Iris pigment epithelial cell (primary cell): Measurements from ENCODE around the gene RPL26.
A peak's percentile ranks its signal among the peaks of the same experiment; 100 is the strongest.

Experiments
- DNase-seq: peaks from one replicate; pipeline ENCODE4 v3.0.0-alpha.2; 2011; ENCODE audit warnings: low read depth

The RPL26 gene

DNA sequence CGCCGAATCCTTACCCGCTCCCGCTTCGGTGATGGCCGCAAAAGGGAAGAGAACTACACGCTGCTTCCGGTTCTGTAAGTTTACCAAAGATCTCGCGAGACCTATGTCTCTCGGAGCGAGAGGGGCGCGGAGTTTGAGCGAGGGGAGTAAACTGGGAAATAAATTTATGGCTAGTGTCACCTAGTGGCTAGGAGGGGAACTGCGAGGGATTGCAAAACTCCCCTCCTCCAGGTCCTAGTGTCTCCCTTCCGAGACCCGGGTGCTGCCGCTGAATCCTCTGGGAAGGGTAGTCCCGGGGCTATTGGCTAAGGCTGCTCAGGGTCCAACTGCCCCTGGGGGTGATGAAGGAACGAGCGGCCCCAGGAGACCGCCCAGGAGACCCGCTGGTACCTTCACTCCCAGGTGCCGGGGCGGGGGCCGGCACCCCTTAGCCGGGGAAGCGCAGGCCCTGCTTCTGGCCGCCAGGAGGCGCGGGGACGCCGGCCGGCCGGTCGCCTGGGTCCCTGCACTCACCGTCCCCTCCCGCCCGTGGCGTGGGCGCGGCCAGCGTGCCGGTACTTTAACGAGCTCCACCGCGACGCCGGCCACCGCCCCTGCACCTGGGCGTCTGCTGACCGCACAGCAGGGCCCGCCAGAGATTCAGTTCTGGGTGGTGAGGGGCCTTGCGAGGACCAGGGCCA is at the start of gene RPL26:
Gene RPL26, minus strand, starts transcription at position 51 of the 680 bp plus-strand sequence. CDS start 883 bp downstream, outside the sequence.
- DNase-seq, result peak; percentile 96

DNA sequence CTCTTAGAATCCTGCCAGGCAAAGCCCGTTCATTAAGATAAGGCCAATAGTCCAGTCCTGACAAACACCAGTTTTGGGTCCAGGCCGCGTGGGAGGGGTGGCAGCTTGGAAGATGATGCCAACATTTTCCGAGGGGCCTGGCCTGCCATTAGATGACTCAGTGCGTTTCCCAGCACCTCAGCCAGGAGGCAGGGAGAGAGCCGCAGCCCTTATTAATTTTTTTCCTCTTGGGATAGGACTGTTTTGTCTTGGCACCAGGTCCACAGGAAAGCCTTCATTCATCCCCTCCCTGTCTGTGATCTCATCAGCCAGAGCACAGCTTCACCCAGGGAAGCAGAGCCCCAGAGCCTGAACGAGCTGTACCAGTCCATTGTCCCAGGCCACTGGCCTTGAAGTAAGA is 48.0 kb upstream of the RPL26 start:
- no peak for DNase-seq

DNA sequence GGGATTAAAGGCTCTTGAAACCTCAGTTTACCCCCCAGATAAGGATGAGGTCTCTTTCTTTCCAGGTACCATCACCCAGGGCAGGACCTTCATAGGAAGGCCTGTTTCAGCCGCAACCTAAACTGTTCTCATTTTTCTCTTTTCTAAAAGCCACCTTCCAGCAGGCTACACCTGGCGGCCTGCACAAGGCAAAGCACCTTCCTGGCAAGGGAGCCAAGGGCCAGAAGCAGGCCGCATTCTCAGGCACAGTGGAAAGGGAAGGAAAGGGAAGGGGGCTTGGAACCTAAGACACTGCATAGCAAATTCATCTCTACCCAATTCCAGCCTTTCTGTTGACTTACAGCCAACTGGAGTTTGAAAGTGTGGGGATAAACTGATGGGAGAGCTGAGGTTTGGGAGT is 43.8 kb upstream of the RPL26 start:
- DNase-seq, result no peak

DNA sequence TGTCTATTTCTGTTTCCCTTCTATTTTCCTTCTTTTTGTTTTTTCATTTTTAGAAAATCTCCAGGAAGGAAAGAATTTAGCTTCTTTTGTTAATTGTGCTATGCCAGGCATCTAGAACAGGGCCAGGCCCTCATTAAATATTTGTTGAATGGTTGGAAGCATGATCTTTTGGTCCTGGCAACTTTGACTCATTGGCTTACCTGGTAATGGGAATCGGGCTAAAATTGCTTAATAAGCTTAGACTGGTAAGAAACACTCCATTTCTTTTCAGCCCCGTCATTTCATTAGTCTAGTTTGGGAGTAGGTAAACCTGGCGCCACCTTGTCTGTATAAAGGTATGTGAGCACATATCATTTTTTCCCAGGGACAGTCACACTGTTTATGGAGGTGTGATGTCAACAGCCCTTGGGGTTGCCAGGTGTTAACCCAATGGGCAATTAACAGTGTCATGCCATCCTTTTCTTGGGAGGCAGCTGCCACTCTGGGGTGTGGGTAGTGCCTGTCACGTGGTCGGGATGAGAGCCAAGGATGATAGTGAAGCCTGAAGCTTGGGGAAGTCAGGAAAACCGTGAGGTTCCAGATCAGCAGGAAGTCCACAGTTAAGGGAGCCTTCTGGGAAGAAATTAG is 43.2 kb upstream of the RPL26 start:
- DNase-seq, result no peak

DNA sequence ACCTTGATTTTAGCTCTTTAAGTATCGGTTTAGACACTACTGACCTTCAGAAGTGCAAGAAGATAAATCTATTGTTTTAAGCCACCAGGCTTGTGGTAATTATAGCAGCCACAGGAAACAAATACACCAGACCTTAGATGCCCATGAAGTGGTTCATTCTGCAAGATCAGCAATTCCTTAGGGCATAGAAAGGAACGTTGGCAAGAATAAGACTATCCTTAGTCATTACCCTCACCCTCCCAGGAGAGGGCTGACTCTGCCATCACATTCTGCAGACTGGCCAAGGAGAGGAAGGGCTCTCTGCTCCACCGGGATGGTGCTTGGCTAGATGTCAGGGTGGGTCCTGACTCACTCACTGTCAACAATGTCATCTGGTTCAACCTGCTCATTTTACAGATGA is 38.6 kb upstream of the RPL26 start:
- no peak for DNase-seq

DNA sequence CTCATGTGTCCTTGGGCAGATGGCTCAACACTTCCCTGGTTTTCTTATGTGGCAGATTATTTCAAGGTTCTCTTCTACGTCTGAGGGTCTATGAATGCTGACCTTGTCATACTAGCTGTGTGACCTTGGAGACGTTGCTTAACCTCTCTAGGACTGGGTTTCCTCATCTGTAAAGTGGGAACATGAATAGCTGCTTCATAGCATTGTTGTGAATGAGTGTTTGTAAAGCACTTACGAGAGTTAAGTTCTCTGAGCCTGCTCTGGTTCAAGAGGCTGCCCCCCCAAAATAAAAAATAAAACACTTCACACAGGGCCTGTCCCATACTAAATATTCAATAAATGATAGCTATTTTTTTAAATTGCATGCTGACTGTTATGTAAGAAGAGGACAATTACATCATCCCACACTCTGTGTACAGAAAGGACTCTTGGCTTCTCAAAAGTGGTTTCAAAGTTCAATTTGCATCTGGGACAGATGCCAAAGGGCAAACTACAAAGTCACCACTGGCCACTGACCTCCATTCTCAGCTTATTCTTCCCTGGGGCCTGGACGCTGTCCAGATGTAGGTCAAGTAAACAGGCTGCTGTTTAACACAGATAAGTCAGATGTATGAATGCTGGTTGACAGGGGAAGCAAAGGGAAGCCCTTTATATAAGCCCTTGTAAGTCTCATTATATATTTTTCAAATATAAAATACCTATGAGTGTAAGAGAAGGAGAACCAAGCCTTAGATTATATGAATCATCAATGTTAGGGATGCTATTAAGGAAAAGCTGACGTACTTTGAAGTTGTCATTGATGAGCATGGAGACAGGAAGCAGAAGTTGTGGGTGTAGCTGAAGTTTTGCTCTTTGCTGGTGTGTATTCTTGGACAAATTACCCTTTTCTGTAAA is 37.3 kb upstream of the RPL26 start:
- DNase-seq, result peak; percentile 84

DNA sequence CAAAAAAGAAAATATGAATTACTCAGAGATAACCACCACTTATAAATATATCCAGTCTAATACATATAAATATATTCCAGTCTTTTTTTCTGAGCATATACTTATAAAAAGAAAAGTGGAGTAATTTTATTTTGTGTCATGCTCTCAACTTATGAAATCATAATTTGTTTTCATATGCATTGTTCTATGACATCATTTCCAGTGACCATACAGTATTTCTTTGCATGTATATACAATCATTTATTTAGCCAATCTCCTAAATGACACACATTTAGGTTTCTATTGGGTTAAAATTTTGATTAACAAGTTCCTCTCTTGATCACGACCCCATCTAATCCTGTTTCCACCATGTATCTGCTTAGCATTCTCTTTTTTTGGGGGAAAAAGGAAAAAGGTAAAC is 36.3 kb upstream of the RPL26 start:
- no peak for DNase-seq

DNA sequence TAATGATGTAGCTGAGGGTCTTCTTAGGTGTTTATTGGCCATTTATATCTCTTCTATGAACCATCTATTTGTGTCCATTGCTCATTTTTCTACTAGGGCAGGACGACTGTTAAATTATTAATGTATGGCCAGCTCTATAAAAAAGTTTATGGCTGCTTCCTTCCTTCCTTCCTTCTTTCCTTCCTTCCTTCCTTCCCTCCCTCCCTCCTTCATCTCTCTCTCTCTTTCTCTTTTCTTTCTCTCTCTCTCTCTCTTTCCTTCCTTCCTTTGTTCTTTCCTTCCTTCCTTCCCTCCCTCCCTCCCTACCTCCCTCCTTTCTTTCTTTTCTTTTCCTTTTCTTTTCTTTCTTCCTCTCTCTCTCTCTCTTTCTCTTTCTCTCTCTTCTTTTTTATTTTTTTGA is 35.5 kb upstream of the RPL26 start:
- DNase-seq, result no peak

DNA sequence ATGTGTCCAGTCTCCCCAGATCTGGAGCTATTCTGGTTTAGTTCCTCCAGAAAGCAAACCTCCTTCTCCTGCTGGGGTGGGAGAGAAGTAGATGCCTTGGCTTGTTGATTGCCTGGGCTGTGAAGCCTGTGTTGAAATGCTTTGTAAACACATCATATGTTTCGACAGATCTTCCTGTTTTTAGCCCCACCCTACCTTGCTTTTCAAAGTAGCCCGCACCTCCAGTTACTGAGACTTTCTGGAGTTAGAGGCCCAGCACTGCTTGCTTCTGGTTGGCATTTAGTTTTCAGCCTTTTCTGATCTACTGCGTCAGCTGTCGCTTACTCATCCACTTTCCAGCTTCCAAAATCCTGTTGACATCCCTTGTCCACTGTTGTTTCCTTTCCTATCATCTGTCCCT is 34.8 kb upstream of the RPL26 start:
- no peak for DNase-seq

DNA sequence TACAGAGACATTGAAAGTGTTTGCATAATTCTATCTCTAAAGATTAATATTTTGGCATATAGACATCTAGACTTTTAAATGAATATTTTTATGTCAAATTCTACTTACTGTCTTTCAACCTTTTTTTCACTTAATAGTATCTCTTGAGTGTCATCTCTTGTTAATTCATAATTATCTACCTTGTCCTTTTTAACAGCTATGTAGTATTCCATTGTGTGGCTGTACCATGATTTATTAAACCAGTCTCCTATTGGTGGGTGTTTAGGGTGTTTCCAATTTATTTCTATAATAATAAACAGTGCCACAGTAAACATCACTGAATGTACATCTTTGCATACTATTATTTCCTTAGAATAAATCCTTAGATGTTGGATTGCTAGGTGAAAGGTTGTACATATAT is 30.9 kb upstream of the RPL26 start:
- DNase-seq, result no peak

DNA sequence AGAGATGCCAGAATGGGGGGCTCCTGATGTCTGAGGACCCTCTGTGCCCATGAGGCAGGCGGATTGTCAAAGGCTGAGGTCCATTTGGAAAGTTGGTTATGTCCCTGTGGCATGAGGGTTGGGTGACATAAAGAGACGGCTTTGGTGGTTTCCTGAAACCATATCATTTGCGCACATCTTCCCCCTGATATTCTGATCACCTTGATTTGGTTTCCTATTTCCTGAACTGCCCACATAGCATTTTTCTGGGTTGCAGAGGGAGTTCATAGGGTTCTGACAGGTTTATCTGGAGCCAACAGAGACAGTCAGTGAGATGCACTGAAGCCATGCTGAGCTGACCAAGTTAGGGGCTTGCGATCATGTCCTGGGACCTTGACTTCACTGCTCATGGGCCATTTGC is 30.3 kb upstream of the RPL26 start:
- DNase-seq, result no peak

DNA sequence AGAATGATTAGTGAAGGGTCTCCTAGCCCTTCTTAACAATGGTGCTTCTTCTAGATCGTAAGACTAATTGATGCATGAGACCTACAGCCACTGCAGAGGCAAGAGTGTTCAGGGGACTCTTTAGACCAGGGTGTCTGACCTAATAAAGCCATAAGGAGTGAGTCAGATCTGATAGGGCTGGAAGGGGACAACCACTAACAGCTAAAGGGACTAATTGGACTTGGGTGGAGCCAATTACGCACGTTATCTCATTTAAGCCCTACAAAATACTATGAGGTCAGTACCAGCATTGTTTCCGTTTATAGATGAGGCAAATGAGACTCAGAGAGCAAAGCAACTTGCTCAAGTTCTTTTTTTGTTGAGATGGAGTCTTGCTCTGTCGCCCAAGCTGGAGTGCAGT is 29.1 kb upstream of the RPL26 start:
- no peak for DNase-seq

DNA sequence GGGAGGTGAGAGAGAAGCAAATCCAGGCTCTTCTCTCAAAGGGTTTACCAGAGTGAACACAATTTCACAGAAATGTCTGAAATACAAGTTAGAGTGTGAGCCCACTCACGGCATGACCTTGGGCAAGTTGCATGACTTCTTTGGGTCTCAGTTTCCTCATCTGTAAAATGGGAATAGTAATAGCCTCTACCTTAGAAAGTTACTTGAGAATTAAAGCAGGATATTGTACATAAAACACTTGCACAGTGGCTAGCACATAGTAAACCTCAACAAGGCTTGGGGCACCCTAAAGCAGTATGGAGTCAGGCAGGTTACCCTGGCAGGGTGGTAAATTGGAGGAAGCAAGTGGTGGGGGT is 27.9 kb upstream of the RPL26 start:
- no peak for DNase-seq

DNA sequence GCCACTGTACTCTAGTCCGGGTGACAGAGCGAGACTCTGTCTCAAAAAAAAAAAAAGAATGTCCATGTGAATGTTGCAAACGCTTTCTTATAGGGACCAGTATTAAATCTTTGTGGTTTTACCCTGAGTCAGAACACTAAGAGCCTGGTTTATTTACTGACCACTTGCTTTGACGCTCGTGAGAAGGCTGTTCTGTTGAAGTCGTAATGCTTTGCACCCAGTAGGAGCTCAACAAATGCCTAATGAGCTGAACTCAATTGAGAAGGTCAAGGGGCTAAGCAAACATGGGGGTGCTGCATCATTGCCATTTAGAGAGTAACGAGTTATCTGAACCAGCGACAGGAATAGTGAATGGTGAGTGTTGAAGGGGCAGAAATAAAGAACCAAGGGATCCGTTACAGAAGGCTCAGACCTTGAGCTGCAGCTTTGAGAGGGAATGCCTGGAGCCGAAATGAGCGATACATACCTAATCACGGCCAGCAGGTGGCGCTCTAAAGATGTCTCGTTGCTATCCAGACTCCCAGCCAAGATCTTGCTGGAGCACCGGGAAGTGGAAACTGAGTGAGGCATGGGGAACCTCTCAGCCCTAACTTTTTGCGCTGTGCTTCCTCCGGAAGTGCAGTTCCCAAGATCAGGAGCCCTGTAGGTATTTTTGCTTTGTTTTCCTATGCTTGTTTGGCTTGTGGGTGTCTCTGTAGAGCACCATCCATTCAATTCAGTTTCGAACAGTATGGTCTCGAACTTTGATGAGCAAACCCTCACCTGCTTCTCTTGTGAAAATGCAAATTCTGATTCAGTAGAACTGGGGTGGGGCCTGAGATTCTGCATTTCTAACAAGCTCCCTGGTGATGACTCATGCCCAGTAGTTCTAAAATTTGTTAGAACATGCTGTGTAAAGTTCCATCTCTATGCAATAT is 27.2 kb upstream of the RPL26 start:
- peak; percentile 76 for DNase-seq

DNA sequence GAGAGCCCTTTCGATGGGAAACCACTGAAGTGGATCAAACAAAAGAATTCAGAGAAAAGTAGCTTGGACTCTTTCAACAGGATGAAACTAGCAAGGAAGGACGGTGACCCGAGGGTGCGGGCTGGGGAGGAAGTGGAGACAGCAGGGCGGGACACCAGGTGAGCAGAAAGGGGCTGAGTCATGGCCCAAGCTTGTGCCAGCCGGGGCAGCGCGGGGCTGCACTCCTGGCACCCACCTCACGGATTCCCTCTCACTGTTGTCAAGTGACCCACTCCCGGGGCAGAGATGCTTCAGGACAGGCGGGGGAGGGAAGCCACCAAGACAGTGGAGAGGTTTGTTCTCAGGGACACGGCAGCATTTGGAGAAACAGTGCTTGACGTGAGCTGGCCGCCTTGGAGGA is 25.4 kb upstream of the RPL26 start:
- no peak for DNase-seq

DNA sequence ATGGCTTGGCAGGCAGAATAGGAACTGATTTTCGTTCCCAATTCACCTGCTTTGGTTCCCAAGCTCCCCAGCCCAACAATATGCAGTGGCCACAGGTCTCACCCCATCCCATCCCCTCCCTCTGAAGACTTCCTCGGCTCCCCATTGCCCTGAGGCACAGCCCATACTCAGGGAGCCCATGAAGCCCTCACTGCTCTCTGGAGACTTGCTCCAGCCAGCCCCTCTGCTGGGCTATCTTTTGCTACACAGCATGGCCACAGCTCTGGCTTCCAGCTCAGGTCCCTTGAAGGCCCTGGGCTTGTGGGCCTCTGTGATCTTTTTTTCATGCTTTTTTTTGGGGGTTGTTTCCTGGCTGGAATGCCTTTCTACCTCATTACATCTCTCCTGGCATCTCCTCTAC is 23.2 kb upstream of the RPL26 start:
- no peak for DNase-seq

DNA sequence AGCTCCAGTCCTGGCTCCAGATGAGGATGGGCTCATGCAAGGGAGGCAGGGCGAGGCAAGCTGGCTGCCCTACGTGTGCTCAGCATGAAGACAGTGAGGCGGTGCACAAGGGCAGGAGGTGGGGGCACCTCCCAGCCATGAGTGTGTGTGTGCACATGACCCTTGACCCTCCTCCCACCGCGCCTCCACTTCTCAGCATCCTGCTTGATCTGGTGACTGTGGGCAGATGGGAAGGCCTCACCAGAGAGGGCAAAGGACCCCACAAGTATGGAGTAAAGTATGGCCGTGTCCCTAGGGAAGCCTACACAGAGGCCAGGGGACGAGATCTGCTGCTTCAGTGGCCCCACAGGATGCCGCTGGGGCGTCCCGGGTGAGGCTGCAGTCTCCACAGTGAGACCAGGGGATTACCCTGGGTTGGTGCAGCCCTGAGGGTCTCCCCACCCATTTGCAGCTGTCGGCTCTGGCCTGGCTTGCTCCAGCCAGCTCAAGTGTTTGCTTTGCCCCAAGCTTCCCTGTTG is 22.6 kb upstream of the RPL26 start:
- DNase-seq, result no peak

DNA sequence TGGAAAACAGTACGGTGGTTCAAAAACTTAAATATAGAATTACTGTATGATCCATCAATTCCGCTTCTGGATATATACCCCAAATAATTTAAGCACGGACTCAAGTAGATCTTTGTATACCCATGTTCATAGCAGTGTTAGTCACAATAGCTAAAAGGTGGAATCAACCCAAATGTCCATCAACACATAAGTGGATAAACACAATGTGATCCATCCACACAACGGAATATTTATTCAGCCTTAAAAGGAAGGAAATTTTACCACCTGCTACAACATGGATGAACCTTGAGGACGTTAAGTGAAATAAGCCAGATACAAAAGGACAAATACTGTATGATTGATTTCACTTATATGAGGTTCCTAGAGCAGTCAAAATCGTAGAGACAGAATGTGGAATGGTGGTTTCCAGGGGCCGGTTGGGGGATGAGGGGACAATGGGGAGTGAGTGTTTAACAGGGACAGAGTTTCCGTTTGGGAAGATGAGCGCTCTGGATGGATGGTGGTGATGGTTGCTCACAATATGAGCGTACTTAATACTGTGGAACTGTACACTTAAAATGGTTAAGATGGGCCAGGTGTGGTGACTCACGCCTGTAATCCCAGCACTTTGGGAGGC is 20.0 kb upstream of the RPL26 start:
- DNase-seq, result no peak

DNA sequence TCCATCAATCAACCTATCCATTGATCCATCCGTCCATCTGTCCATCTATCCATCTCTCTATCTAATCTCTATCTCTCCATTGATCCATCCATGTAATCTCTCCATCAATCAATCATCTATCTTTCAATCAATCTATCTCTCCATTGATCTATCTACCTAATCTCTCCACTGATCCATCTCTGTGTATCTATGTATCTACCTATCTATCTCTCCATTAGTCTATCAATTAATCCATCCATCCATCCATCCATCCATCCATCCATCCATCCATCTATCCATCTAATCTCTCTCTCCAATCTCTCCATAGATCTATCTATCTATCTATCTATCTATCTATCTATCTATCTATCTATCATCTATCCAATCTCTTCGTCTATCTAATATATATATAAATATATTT is 18.1 kb upstream of the RPL26 start:
- no peak for DNase-seq

DNA sequence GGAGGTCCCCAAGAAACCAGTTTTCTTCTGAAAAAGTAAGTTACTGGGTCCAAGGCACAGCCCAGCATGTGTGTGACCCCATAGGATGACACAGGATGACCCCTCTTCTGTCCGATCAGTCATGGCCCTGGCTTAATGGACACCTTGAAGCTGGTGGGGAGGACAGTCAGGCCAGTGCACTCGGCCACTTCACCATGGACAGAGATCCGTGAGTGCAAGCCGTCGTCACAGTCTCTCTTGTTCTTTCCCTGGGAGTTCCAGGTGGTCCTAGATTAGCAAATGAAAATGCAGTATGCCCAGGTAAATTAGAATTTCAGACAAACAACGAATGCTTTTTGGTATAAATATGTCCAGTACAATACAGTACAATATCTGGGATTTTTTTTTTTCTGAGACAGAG is 16.0 kb upstream of the RPL26 start:
- no peak for DNase-seq

DNA sequence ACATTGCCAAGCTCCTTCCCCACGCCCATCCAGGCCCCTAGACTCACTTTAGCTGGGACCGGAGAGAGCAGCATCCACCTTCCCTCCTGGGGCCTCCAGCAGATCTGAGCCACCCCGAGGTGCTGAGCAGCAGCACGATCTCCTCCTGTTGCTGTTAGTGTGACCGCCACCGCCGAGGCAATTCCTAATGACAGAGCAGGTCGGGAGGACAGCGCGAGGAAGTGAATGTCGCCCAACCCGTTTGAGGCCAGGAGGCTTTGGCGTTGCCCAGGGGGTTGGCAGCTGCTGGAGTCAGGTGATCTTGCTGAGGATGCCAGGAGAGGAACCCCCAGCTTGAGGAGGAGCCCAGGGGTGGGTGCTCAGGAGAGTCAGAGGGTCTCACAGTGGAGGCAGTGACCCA is 14.6 kb upstream of the RPL26 start, which contains the start of gene RNF222:
Gene RNF222, minus strand, starts transcription at position 192 of the 400 bp plus-strand sequence. CDS start 4,366 bp downstream, outside the sequence.
- DNase-seq, result no peak
